Activated naive CD8-positive, alpha-beta T cell treated with anti-CD3 and anti-CD28 coated beads for 36 hours (primary cell): ENCODE measurements around the gene SPEN. TPM values are rescaled to one million over a fixed set of nuclear protein-coding genes. Genes with fewer than 3 reads are reported as not detected.

Experiments used
- DNase-seq: peaks from one replicate; pipeline ENCODE4 v3.0.0; 2021
- H3K27ac Mint-ChIP-seq: one replicate; pipeline ENCODE4 v1.8.0; 2022; ENCODE audit warnings: mild to moderate bottlenecking, moderate library complexity, mixed read lengths
- H3K27me3 Mint-ChIP-seq: one replicate; pipeline ENCODE4 v1.8.0; 2022; ENCODE audit warnings: mild to moderate bottlenecking, mixed read lengths
- H3K36me3 Mint-ChIP-seq: one replicate; pipeline ENCODE4 v1.8.0; 2021; ENCODE audit warnings: mild to moderate bottlenecking, mixed read lengths
- H3K4me1 Mint-ChIP-seq: one replicate; pipeline ENCODE4 v1.8.0; 2021; ENCODE audit warnings: mixed read lengths
- H3K4me3 Mint-ChIP-seq: one replicate; pipeline ENCODE4 v1.8.0; 2022; ENCODE audit warnings: mild to moderate bottlenecking, moderate library complexity, mixed read lengths
- H3K9me3 Mint-ChIP-seq: one replicate; pipeline ENCODE4 v1.8.0; 2022; ENCODE audit warnings: mixed read lengths
- total RNA-seq, 2 experiments: library from RNA; stranded (reverse); gene quantifications; one replicate each; pipeline ENCODE4 v1.2.3, GENCODE V29; 2021

The SPEN gene
- total RNA-seq, 2 experiments from 2014 or later, result 49.3 to 51.9 TPM

DNA sequence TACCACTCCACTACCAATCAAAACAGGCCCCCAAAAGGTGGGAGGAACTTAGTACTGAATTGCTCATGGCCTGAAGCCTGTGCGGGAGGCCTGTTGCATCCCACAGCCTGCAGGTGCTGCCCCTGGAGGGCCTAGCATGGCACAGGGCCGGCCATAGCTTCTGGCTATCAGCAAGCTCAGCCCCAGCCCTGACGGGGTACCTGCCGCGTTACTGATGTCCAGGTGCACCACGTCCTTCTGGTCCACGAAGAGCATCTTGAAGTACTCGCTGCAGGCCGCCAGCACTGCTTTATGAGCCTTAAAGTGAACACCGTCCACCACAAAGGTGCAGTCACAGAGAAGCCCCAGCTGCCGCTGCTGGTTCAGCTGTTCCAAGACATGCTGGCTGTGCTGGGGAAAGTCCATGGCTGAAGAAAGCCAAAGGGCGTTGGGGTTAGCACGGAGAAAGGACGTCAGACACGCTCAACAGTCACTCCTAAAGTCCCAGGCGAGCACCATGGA is 100.6 kb downstream of the SPEN start:
- Mint-ChIP-seq H3K27me3 (no peaks in the 10 kb centered on the region), H3K36me3 (peaks cover 58% of the 10 kb centered on the region), H3K4me3 (no peak overlapping the region), H3K4me1 (peaks cover 63% of the 10 kb centered on the region), H3K9me3 (no peaks in the 10 kb centered on the region), H3K27ac (peak overlapping the region; percentile 96)
- no peak for DNase-seq

DNA sequence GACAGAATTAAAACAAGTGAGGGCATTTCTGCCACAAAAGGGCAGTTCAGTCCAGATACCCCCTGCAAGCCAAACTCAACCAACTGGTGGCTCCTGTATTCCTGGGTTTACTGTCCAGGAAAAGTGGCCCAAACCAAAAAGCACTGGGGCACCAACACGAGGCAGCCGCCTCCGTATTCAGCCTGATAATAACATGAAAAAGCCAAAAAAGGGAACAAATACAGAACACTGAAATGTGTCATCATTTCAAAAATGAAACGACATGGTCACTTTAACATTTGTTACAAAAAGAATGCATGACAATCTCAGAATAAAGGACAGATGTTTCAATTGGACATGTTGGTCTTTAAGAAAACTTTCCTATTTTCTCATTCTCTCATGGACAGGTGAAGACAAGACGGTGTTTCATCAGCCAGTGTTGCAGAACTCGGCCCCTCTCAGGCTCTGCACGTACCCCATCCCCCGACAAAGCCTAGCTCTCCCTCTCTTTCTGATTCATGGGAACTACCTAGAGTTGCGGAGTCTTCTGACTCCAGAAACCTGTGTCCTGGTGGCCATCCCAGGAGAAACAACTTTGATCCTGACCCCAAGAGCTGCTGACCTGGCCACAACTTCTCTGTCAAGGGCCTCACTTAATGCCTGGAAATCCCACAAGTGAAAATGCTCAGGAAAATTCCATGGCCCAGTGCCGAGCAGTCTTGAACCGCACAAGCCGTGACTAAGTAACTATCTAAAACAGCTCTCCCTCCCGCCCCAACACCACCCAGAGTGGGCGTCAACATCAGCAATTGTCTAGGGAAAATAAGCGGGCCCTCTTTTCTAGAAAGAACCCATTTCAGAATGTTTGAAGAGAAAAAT is 101.3 kb downstream of the SPEN start:
- Mint-ChIP-seq H3K36me3 (peaks cover 64% of the 10 kb centered on the region), H3K4me1 (peaks cover 70% of the 10 kb centered on the region), H3K4me3 (peak overlapping the region; percentile 72), H3K27ac (peak overlapping the region; percentile 96), H3K27me3 (no peaks in the 10 kb centered on the region), H3K9me3 (no peaks in the 10 kb centered on the region)
- DNase-seq, result no peak

DNA sequence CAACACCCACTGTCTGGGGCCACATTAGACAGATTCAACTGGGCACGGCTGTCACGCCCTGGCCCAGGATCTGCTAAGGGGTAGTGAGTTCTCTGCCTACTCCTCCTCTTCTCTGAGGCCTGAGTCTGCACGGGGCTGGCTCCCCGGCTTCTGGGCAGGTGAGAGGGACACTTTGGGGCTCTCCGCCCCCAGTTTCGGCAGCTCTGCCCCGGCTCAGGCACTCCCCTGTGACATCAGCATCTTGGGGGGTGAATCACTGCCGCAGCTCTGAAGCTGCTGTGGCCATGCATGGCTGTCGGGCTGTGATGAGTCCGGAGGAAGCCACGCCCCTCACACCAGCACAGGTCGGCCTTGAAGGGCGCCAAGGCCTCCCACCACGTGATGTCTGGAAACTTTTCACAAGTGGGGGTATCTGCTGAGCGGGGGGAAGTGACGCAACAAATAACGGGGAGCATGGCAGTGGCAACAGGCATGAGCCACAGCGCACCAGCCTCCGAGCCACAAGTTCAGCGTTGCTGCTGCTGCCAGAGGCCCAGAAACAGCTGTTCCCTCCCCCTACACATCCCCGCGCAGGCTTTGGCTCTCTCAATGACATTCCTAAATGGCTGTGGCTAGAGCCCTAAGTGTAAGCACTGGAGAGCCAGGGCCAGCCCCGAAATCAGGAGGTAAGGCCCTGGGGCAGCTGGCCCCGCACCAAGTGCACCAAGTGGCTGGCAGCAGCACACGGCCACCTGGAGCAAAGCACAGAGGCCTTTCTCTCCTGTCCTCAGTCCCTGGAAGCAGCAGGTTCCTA is 102.1 kb downstream of the SPEN start:
- H3K9me3 Mint-ChIP-seq, result no peaks in the 10 kb centered on the region
- peak overlapping the region; percentile 72 for H3K4me3 Mint-ChIP-seq
- H3K27me3 Mint-ChIP-seq, result no peaks in the 10 kb centered on the region
- peak overlapping the region; percentile 96 for H3K27ac Mint-ChIP-seq
- peaks cover 70% of the 10 kb centered on the region for H3K36me3 Mint-ChIP-seq
- H3K4me1 Mint-ChIP-seq, result peaks cover 77% of the 10 kb centered on the region
- peak; percentile 90 for DNase-seq

DNA sequence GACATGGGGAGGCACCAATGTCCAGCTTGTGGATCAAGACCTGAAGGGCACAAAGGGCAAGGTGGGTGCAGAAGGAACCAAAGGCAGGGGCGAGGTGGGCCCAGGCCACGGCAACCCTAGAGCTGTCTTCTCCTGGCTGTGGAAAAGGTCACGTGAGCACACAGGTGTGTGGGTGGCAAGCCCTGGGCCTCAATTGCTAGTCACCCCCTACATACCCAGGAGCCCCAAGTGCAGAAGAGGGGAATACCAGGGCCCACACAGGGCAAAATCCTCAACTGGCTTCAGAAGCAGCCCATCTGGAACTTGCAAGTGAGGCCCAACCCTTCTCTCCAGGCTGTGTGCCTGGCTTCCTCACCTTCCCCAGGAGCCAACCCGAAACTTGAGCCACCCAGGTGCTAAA is 102.8 kb downstream of the SPEN start:
- Mint-ChIP-seq H3K27ac (peak overlapping the region; percentile 96), H3K27me3 (no peaks in the 10 kb centered on the region), H3K4me1 (peaks cover 81% of the 10 kb centered on the region), H3K9me3 (no peaks in the 10 kb centered on the region), H3K36me3 (peaks cover 75% of the 10 kb centered on the region), H3K4me3 (peak overlapping the region; percentile 64)
- peak; percentile 71 for DNase-seq

DNA sequence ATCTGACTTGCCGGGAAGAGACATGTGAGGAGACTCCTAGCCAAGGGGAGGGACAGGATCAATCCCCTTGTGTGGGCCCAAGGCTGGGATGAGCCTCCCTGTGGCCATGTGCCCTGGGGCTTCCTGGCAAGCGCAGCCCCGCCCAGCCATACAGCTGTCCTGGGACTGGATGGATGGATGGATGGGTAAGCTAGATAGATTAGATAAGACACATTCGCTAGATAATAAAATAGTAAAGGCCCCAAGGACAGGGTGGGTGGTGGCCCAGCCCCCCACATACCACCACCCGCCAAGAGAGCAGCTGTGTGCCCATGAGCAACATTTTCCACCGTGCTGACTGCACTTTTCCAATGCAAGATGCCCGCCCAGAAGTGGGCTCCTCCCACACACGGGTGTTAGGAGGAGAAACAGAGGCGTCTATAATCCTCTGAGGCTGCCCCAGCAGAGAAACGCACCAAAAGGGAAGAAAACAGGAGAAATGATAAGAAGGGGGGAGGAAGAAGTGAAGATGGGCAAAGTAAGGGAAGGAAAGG is 103.3 kb downstream of the SPEN start:
- peak; percentile 89 for DNase-seq
- peak overlapping the region; percentile 64 for H3K4me3 Mint-ChIP-seq
- H3K27ac Mint-ChIP-seq, result peak overlapping the region; percentile 96
- no peaks in the 10 kb centered on the region for H3K27me3 Mint-ChIP-seq
- peaks cover 77% of the 10 kb centered on the region for H3K36me3 Mint-ChIP-seq
- peaks cover 85% of the 10 kb centered on the region for H3K4me1 Mint-ChIP-seq
- no peaks in the 10 kb centered on the region for H3K9me3 Mint-ChIP-seq

DNA sequence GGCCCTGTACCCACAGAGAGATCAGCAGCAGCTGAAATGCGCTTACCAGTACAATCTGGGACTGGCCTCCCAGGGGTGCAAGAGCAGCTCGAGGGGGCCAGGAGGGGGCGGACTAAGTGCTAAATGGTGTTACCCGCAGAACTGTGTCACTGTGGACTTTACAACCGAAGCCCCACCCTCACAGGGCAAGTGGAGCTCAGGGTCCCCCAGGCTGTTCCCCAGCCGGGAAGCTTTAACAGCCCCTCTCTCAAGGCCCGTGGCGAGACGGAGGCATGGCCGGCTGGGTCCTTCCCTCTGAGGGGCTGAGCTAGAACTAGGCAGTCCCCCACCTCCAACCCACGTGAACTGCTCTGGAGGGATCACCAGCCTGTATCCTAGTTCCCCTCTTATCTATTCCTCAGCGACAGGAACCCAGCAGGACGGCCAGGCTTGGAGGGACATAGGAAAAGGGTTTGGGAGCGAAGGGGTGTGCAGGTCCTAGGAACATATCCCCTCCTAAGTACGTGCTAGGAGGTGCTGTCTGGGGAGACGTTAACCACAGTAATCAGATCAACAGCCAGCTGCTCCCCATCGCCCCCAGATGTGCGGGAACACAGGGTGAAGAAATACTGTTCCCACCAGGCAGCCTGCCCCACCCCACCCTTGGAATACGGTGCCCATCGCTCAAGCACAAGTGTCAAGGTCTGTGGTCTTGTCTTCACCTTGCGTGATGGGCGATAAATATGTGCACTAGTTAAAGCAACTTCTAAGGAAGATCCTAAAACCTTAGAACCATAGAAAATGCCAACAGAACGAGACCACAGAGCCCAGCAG is 104.0 kb downstream of the SPEN start:
- Mint-ChIP-seq H3K9me3 (no peaks in the 10 kb centered on the region), H3K36me3 (peaks cover 82% of the 10 kb centered on the region), H3K27me3 (no peaks in the 10 kb centered on the region), H3K27ac (peak overlapping the region; percentile 96), H3K4me1 (peaks cover 90% of the 10 kb centered on the region), H3K4me3 (peak overlapping the region; percentile 64)
- peak; percentile 57 for DNase-seq

DNA sequence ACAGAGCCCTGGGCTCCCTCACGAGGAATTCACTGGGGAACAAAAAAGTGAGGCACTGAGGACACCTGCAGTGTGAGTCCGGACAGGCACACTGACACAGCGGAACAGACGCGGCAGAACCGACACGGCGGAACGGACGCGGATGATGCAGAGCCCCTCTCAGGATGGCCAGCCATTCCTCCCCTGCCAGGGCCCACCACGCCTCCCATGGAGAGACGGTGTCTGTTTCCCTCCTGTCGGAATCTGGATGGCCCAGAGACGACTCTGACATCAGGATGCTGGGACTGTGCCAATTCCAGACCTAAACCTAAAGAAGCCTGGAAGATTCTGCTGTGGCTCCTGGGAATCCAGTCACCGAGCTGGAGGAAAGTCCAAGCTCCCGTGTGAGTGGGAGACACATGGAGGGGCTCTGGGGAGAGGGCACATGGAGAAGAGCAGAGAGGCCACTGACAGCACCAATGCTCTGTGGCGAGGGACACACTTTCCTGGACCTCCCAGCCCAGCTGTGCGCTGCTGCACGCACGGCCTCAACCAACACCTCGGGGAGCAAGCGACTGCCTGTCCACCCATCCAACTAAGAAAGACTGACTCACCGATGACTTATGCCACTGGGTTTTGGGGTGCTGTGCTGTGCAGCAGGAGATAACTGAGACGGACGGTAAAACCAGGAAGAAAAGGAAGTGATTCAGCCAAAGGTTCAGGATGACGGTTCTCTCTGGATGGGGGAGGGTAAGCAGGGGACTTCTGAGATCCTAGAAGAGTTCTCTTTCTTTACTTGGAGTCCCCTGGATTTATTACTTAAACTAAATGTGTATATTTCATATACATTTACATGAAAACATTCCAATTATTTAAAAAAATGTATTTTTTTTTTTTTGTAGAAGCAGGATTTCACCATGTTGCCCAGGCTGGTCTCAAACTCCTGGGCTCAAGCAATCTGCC is 105.1 kb downstream of the SPEN start:
- Mint-ChIP-seq H3K4me3 (no peak overlapping the region), H3K27me3 (no peaks in the 10 kb centered on the region), H3K36me3 (peaks cover 81% of the 10 kb centered on the region), H3K4me1 (peaks cover 92% of the 10 kb centered on the region), H3K27ac (peak overlapping the region; percentile 96), H3K9me3 (no peaks in the 10 kb centered on the region)
- peak; percentile 45 for DNase-seq

DNA sequence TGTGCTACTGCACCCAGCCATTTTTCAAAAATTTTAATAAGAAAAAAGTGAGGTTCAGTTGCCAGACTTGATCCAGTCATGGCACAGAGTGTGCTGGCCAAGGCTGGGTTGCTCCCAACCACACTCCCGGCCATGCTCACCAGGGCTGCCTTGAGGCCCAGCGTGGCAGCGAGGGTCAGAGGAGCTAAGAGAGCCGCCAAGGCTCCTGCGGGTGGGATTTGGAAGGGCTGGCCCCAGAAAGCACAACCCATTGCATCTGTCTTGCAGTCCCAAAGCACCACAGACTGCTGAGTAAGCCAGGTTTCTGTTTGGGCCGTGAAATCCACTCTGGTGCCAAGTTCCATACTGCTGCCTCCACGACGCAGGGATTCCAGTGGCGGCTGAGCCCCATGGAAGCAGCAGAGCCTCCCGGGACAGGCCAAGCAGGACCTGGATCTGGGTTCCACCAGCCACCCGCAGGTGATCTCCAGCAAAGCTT is 105.8 kb downstream of the SPEN start:
- peaks cover 77% of the 10 kb centered on the region for H3K36me3 Mint-ChIP-seq
- no peak for DNase-seq
- peak overlapping the region; percentile 69 for H3K27ac Mint-ChIP-seq
- no peaks in the 10 kb centered on the region for H3K9me3 Mint-ChIP-seq
- peaks cover 92% of the 10 kb centered on the region for H3K4me1 Mint-ChIP-seq
- H3K27me3 Mint-ChIP-seq, result no peaks in the 10 kb centered on the region
- no peak overlapping the region for H3K4me3 Mint-ChIP-seq

DNA sequence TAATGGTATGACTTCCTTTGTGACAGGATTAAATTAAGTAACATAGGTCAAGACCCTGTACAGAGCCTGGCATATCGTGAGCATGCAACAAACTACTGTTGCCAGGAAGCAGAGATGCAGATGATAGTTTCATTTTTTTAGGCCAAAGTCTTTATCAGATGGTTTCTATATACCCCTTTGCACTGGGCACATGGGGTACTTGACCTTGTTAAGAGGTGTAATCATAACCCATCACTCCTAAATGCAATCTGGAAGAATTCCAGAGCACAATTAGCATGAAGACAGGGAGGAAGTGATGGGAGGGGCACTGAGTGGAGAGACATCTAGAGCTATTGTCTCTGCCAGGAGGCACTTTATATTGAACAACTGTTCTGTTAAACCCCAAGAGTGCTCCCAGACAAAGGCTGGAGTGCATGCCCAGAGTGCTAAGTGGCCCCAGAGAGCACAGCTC is 106.3 kb downstream of the SPEN start:
- DNase-seq, result no peak
- H3K4me3 Mint-ChIP-seq, result no peak overlapping the region
- H3K4me1 Mint-ChIP-seq, result peaks cover 92% of the 10 kb centered on the region
- H3K36me3 Mint-ChIP-seq, result peaks cover 77% of the 10 kb centered on the region
- H3K27me3 Mint-ChIP-seq, result no peaks in the 10 kb centered on the region
- H3K27ac Mint-ChIP-seq, result peak overlapping the region; percentile 69
- no peaks in the 10 kb centered on the region for H3K9me3 Mint-ChIP-seq

DNA sequence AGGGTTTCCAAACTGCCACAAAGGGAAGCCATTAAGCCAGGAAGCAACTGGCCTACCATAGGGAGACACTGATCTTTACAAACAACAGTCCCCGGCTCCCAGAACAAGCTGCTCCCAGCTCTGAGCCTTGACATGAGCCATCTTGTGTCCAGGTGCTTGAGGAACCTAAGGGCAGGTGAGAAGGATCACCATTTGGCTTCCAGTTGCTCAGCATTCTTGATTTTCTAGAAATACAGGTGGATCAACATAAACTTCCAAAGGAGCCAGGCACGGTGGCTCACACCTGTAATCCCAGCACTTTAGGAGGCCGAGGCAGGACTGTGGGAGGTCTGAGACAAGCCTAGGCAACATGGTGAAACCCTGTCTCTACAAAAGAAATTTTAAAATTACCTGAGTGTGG is 106.8 kb downstream of the SPEN start:
- Mint-ChIP-seq H3K27ac (peak overlapping the region; percentile 72), H3K27me3 (no peaks in the 10 kb centered on the region), H3K4me1 (peaks cover 92% of the 10 kb centered on the region), H3K36me3 (peaks cover 74% of the 10 kb centered on the region), H3K4me3 (no peak overlapping the region), H3K9me3 (no peaks in the 10 kb centered on the region)
- DNase-seq, result no peak

DNA sequence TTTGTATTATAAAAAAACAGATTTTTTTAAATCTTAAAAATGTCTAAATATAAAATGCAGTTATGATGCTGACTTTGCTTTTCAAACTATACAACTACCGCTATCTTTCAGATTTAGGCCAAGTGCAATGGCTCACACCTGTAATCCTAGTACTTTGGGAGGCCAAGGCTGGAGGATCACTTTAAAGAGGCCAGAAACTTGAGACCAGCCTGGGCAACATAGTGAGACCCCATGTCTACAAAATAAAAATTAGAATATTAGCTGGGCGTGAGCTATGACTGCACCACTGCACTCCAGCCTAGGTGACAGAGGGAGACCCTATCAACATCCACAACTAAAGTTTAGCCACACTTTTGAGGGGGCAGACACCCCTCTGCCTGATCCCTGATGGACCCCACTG is 108.0 kb downstream of the SPEN start:
- H3K27ac Mint-ChIP-seq, result peak overlapping the region; percentile 87
- H3K4me1 Mint-ChIP-seq, result peaks cover 92% of the 10 kb centered on the region
- no peak overlapping the region for H3K4me3 Mint-ChIP-seq
- no peaks in the 10 kb centered on the region for H3K9me3 Mint-ChIP-seq
- H3K36me3 Mint-ChIP-seq, result peaks cover 64% of the 10 kb centered on the region
- DNase-seq, result no peak
- no peaks in the 10 kb centered on the region for H3K27me3 Mint-ChIP-seq

DNA sequence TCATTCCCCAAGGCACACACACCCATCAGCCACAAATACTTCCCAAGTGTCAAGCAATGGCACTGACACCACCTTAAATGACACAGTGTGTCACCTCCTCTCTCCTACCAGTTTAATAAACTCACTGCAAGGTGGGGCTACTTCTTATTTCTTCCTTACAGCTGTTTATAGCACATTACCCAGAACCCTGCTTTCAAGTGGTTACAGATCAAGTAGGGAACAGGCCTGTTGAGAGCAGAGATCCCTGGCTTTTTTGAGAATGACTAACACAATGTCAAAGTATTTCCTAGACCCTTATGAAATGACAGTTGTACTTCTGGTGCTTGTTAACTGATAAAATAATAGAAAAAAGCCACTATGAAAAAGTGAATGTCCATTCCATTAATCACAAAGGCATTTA is 108.6 kb downstream of the SPEN start:
- Mint-ChIP-seq H3K4me3 (no peak overlapping the region), H3K4me1 (peaks cover 92% of the 10 kb centered on the region), H3K27ac (peak overlapping the region; percentile 87), H3K36me3 (peaks cover 62% of the 10 kb centered on the region), H3K27me3 (no peaks in the 10 kb centered on the region), H3K9me3 (no peaks in the 10 kb centered on the region)
- no peak for DNase-seq

DNA sequence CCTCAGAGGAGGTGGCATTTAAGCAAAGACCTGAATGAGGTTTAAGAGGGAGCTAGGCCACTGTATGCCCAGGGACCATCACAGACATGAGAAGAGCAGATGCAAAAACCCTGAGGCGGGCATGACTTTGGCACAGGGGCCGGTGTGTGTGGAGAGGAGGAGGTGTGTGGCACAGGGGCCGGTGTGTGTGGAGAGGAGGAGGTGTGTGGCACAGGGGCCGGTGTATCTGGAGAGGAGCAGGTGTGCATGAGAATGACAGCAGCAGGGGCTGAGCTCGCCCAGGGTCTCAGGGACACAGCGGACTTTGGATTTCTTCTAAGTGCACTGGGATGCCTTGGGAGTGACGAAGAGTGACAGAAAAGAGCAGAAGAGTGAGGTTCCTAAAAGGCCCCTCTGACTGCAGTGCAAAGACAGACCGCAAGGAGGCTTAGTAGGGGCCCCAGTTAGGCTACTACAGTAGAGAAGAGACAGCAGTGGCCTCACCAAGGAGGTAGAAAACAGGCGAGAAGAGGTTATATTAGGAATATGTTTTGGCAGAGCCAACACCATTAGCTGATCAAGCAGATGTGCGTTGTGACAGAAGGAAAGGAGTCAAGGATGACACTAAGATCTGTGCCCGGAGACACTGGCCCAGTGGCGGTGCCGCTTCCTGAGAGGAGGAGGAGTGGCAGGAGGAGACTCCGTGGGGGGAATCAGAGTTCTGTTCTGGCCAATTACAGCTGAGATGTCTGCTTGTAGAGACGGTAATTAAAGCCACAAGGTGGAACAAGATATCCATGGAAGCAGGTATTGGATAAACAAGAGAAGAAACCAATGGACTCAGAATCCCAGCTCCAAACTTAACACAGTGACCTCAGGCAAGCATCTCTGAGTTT is 110.0 kb downstream of the SPEN start:
- Mint-ChIP-seq H3K27me3 (no peaks in the 10 kb centered on the region), H3K4me3 (no peak overlapping the region), H3K9me3 (no peaks in the 10 kb centered on the region), H3K27ac (peak overlapping the region; percentile 95), H3K36me3 (peaks cover 59% of the 10 kb centered on the region), H3K4me1 (peaks cover 91% of the 10 kb centered on the region)
- no peak for DNase-seq
